Neural cell (in vitro differentiated cells): ENCODE results near the gene WRNIP1. TPM values are rescaled to one million over a fixed set of nuclear protein-coding genes. Genes with fewer than 3 reads are reported as not detected.

ENCODE experiments used
- H2AFZ ChIP-seq: fragments of 200-600, 300-800 bp; sonication (generic), shearing (Covaris generic); 2 replicates; pipeline ENCODE4 v1.6.0; 2014; ENCODE audit warnings: low read depth, mild to moderate bottlenecking, antibody characterized with exemption, low read length, moderate library complexity
- H3F3A ChIP-seq: fragments of 200-600 bp; shearing (Covaris generic); 2 replicates; pipeline ENCODE4 v1.6.1; 2016; ENCODE audit warnings: mild to moderate bottlenecking, moderate library complexity, mixed read lengths, antibody characterized with exemption, low read length; ENCODE audit not compliant: insufficient read depth, poor library complexity, severe bottlenecking
- H3K27ac ChIP-seq: fragments of 200-600, 300-800 bp; sonication (generic), shearing (Covaris generic); 2 replicates; pipeline ENCODE4 v1.5.1; 2014; ENCODE audit warnings: mild to moderate bottlenecking, low read length, moderate library complexity
- H3K27me3 ChIP-seq: fragments of 300-800, 200-600 bp; sonication (generic), shearing (Covaris generic); 2 replicates; pipeline ENCODE4 v1.6.0; 2014; ENCODE audit warnings: mild to moderate bottlenecking, low read depth, low read length, moderate library complexity; ENCODE audit not compliant: insufficient read depth
- H3K36me3 ChIP-seq: fragments of 300-800, 200-600 bp; sonication (generic), shearing (Covaris generic); 2 replicates; pipeline ENCODE4 v1.5.1; 2014; ENCODE audit warnings: mild to moderate bottlenecking, antibody characterized with exemption, low read length, moderate library complexity; ENCODE audit not compliant: insufficient read depth
- H3K4me2 ChIP-seq: fragments of 300-800, 200-600 bp; sonication (generic), shearing (Covaris generic); 2 replicates; pipeline ENCODE4 v1.6.0; 2014; ENCODE audit warnings: mild to moderate bottlenecking, low read length
- H3K4me3 ChIP-seq: fragments of 300-800, 200-600 bp; sonication (generic), shearing (Covaris generic); 2 replicates; pipeline ENCODE4 v1.5.1; 2014; ENCODE audit warnings: mild to moderate bottlenecking, low read length, moderate library complexity
- H3K79me2 ChIP-seq: fragments of 200-600 bp; shearing (Covaris generic); replicated peaks from 2 replicates; pipeline ENCODE4 v1.6.0; 2014; ENCODE audit warnings: mild to moderate bottlenecking, low read length, moderate library complexity; ENCODE audit not compliant: insufficient read depth
- H3K9ac ChIP-seq: fragments of 300-800, 200-600 bp; sonication (generic), shearing (Covaris generic); 2 replicates; pipeline ENCODE4 v1.6.1; 2016; ENCODE audit warnings: mild to moderate bottlenecking, low read length, mixed read lengths
- H3K9me2 ChIP-seq: fragments of 200-600 bp; shearing (Covaris generic); 2 replicates; pipeline ENCODE4 v1.6.1; 2016; ENCODE audit warnings: mild to moderate bottlenecking, low read length, mixed read lengths; ENCODE audit not compliant: insufficient read depth
- H3K9me3 ChIP-seq: fragments of 200-600, 300-800 bp; sonication (generic), shearing (Covaris generic); 2 replicates; pipeline ENCODE4 v1.6.1; 2016; ENCODE audit warnings: mild to moderate bottlenecking, mixed run types, low read length, moderate library complexity, mixed read lengths
- H4K20me1 ChIP-seq: fragments of 200-600 bp; shearing (Covaris generic); 2 replicates; pipeline ENCODE4 v1.6.1; 2016; ENCODE audit warnings: mild to moderate bottlenecking, mixed run types; ENCODE audit not compliant: insufficient read depth
- EP300 ChIP-seq: fragments of 450-650 bp; conservative IDR thresholded peaks from 2 replicates; pipeline ENCODE4 v1.6.1; 2014; ENCODE audit warnings: antibody characterized with exemption, mild to moderate bottlenecking, moderate library complexity; ENCODE audit not compliant: poor library complexity, severe bottlenecking
- EZH2 ChIP-seq: fragments of 200-600, 300-800 bp; shearing (Covaris generic), sonication (generic); IDR thresholded peaks from 2 replicates; pipeline ENCODE4 v1.6.1; 2014; ENCODE audit warnings: antibody characterized with exemption, low read length, borderline replicate concordance, mild to moderate bottlenecking; ENCODE audit not compliant: insufficient read depth, poor library complexity, severe bottlenecking
- MXI1 ChIP-seq: fragments of 450-650 bp; conservative IDR thresholded peaks from 2 replicates; pipeline ENCODE4 v1.6.1; 2014; ENCODE audit warnings: antibody characterized with exemption, mild to moderate bottlenecking; ENCODE audit not compliant: poor library complexity, severe bottlenecking
- POLR2AphosphoS5 ChIP-seq: IDR thresholded peaks from 2 replicates; pipeline ENCODE4 v1.6.1; 2012
- RAD21 ChIP-seq: fragments of 450-650 bp; conservative IDR thresholded peaks from 2 replicates; pipeline ENCODE4 v1.6.1; 2014; ENCODE audit warnings: antibody characterized with exemption, mild to moderate bottlenecking, moderate library complexity
- SMC3 ChIP-seq: fragments of 450-650 bp; conservative IDR thresholded peaks from 2 replicates; pipeline ENCODE4 v1.6.1; 2014; ENCODE audit warnings: antibody characterized with exemption, mild to moderate bottlenecking, moderate library complexity; ENCODE audit not compliant: poor library complexity
- TAF1 ChIP-seq: IDR thresholded peaks from 2 replicates; pipeline ENCODE4 v1.6.1; 2012; ENCODE audit warnings: low read depth
- polyA plus RNA-seq: library from polyadenylated mRNA; depleted of rRNA; stranded (reverse); fragments of >200 nt; gene quantifications from 2 replicates; pipeline ENCODE4 v1.2.3, GENCODE V29; 2014
- TF ChIP-seq, protein P1 (sequence below): fragments of 450-650 bp; IDR thresholded peaks from 2 replicates; pipeline ENCODE4 v1.5.1; 2014; ENCODE audit warnings: antibody characterized with exemption, mild to moderate bottlenecking, moderate library complexity; ENCODE audit not compliant: poor library complexity, severe bottlenecking
- TF ChIP-seq, protein P2 (sequence below): IDR thresholded peaks from 2 replicates; pipeline ENCODE4 v1.6.1; 2012; ENCODE audit warnings: borderline replicate concordance

Gene WRNIP1
- polyA plus RNA-seq, 1 donor from 2014 or later = 93.7 TPM

DNA sequence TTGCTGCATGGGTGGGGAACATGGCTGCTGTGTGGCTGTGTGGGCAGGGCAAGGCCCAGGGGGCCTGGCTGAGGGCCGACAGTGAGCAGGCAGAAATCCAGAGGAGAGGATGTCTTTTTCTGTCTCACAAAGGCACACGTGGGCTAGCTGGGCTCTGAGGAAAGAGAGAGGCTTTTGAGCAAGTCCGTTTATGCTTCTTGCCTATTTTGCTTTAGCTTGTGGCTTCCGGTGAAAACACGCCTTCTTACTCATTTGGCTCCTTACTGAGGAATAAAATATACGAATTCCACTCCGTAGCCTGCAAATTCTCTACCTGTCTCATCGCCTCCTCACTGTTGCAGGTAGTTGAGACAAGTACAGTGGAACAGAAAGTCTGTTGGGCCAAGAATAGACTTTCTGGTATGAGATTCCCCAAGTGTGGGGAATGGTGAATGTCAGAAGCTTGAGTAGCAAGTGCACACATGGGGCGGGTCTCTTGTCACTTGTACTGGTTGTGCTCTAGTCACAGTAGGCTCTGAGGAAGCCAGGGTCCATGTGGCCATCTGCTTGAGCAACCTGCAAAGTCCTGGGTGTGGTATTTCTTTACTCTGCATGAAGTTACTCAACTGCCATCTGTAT, 28.4 kb downstream of the WRNIP1 start:
- Histone ChIP-seq H3K9me3 (no peaks in the 10 kb centered on the region), H3K27me3 (no peaks in the 10 kb centered on the region), H3F3A (no peaks in the 10 kb centered on the region), H3K27ac (no peak overlapping the region), H3K9me2 (no peaks in the 10 kb centered on the region), H3K9ac (no peak overlapping the region), H3K79me2 (no peaks in the 10 kb centered on the region), H3K4me3 (no peak overlapping the region), H4K20me1 (no peaks in the 10 kb centered on the region), H3K36me3 (no peaks in the 10 kb centered on the region), H3K4me2 (no peak overlapping the region), H2AFZ (no peak overlapping the region)
- TF ChIP-seq TAF1 = no peak
- TF ChIP-seq POLR2AphosphoS5 = no peak
- TF ChIP-seq EZH2 = no peak
- TF ChIP-seq MXI1 = no peak
- no peak for TF ChIP-seq SMC3
- TF ChIP-seq EP300 = no peak
- TF ChIP-seq, protein P1, sequence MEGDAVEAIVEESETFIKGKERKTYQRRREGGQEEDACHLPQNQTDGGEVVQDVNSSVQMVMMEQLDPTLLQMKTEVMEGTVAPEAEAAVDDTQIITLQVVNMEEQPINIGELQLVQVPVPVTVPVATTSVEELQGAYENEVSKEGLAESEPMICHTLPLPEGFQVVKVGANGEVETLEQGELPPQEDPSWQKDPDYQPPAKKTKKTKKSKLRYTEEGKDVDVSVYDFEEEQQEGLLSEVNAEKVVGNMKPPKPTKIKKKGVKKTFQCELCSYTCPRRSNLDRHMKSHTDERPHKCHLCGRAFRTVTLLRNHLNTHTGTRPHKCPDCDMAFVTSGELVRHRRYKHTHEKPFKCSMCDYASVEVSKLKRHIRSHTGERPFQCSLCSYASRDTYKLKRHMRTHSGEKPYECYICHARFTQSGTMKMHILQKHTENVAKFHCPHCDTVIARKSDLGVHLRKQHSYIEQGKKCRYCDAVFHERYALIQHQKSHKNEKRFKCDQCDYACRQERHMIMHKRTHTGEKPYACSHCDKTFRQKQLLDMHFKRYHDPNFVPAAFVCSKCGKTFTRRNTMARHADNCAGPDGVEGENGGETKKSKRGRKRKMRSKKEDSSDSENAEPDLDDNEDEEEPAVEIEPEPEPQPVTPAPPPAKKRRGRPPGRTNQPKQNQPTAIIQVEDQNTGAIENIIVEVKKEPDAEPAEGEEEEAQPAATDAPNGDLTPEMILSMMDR = no peak
- TF ChIP-seq RAD21 = no peak
- TF ChIP-seq, protein P2, sequence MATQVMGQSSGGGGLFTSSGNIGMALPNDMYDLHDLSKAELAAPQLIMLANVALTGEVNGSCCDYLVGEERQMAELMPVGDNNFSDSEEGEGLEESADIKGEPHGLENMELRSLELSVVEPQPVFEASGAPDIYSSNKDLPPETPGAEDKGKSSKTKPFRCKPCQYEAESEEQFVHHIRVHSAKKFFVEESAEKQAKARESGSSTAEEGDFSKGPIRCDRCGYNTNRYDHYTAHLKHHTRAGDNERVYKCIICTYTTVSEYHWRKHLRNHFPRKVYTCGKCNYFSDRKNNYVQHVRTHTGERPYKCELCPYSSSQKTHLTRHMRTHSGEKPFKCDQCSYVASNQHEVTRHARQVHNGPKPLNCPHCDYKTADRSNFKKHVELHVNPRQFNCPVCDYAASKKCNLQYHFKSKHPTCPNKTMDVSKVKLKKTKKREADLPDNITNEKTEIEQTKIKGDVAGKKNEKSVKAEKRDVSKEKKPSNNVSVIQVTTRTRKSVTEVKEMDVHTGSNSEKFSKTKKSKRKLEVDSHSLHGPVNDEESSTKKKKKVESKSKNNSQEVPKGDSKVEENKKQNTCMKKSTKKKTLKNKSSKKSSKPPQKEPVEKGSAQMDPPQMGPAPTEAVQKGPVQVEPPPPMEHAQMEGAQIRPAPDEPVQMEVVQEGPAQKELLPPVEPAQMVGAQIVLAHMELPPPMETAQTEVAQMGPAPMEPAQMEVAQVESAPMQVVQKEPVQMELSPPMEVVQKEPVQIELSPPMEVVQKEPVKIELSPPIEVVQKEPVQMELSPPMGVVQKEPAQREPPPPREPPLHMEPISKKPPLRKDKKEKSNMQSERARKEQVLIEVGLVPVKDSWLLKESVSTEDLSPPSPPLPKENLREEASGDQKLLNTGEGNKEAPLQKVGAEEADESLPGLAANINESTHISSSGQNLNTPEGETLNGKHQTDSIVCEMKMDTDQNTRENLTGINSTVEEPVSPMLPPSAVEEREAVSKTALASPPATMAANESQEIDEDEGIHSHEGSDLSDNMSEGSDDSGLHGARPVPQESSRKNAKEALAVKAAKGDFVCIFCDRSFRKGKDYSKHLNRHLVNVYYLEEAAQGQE = no peak

- no peak overlapping the region for H3K9ac ChIP-seq
- no peaks in the 10 kb centered on the region for H3K36me3 ChIP-seq
- no peaks in the 10 kb centered on the region for H4K20me1 ChIP-seq
- H2AFZ ChIP-seq = no peak overlapping the region
- H3K4me3 ChIP-seq = no peak overlapping the region
- H3K79me2 ChIP-seq = no peaks in the 10 kb centered on the region
- no peaks in the 10 kb centered on the region for H3K27me3 ChIP-seq
- H3K9me2 ChIP-seq = no peaks in the 10 kb centered on the region
- H3K9me3 ChIP-seq = no peaks in the 10 kb centered on the region
- TF ChIP-seq SMC3 (no peak), EP300 (no peak), RAD21 (no peak), MXI1 (no peak), EZH2 (no peak), POLR2AphosphoS5 (no peak)
- TF ChIP-seq, protein P1 = no peak
- no peak overlapping the region for H3K27ac ChIP-seq
- no peak overlapping the region for H3K4me2 ChIP-seq
- no peaks in the 10 kb centered on the region for H3F3A ChIP-seq
Measured at GRCh38 chr6:2794171-2794730, 29.1 kb downstream of the WRNIP1 start.
